ENCODE measurements around the gene SLC6A11. TPM values are rescaled to one million over a fixed set of nuclear protein-coding genes. Genes with fewer than 3 reads are reported as not detected.

Gene SLC6A11
- total RNA-seq, 1 experiment from 2014 or later, result 1.5 TPM

- Mint-ChIP-seq H3K9me3 (no peaks in the 10 kb centered on the region), H3K4me3 (no peak overlapping the region), H3K27me3 (ENCODE audit: low read depth) (peaks cover 14% of the 10 kb centered on the region), H3K27ac (no peak overlapping the region), H3K4me1 (peaks cover 3 to 10% of the 10 kb centered on the region in 2 experiments; a peak in 3 of 4 replicates), H3K36me3 (ENCODE audit: insufficient read depth in 1 of 3, low read depth in 3 of 3) (no peaks in the 10 kb centered on the region; a peak in 1 of 7 replicates)
- TF ChIP-seq, protein P1, sequence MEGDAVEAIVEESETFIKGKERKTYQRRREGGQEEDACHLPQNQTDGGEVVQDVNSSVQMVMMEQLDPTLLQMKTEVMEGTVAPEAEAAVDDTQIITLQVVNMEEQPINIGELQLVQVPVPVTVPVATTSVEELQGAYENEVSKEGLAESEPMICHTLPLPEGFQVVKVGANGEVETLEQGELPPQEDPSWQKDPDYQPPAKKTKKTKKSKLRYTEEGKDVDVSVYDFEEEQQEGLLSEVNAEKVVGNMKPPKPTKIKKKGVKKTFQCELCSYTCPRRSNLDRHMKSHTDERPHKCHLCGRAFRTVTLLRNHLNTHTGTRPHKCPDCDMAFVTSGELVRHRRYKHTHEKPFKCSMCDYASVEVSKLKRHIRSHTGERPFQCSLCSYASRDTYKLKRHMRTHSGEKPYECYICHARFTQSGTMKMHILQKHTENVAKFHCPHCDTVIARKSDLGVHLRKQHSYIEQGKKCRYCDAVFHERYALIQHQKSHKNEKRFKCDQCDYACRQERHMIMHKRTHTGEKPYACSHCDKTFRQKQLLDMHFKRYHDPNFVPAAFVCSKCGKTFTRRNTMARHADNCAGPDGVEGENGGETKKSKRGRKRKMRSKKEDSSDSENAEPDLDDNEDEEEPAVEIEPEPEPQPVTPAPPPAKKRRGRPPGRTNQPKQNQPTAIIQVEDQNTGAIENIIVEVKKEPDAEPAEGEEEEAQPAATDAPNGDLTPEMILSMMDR (conservative IDR thresholded peaks at IDR 0.05), result no peak
- Histone ChIP-seq H3K14ac (ENCODE audit: insufficient read depth, low read length) (no peak overlapping the region), H3K23ac (ENCODE audit: insufficient read length, low read depth, low read length) (no peak overlapping the region), H3K79me1 (ENCODE audit: insufficient read depth, low read depth, low read length, poor library complexity, severe bottlenecking) (no peaks in the 10 kb centered on the region), H3K79me2 (ENCODE audit: insufficient read depth, low read length) (no peaks in the 10 kb centered on the region), H4K91ac (ENCODE audit: insufficient read length, low read depth, low read length) (no peak overlapping the region), H3T11ph (ENCODE audit: low read length) (no peak overlapping the region), H3K56ac (ENCODE audit: insufficient read length, low read depth, low read length) (no peak overlapping the region), H3K27me3 (ENCODE audit: insufficient read depth, low read length) (no peaks in the 10 kb centered on the region), H3K4me1 (ENCODE audit: insufficient read depth, low read length) (no peaks in the 10 kb centered on the region), H2AFZ (ENCODE audit: low read length) (no peak overlapping the region), H2BK12ac (ENCODE audit: insufficient read length, low read depth, low read length) (no peak overlapping the region), H2BK15ac (ENCODE audit: low read depth, low read length) (no peak overlapping the region), H2BK120ac (ENCODE audit: low read depth, low read length, poor library complexity, severe bottlenecking) (no peak overlapping the region), H3K27ac (ENCODE audit: insufficient read length, low read depth, low read length) (no peak overlapping the region), H2BK20ac (ENCODE audit: low read depth, low read length, poor library complexity, severe bottlenecking) (no peak overlapping the region), H4K5ac (ENCODE audit: insufficient read length, low read depth, low read length) (no peak overlapping the region), H4K20me1 (ENCODE audit: control insufficient read depth, insufficient read depth, insufficient read length) (no peaks in the 10 kb centered on the region), H2BK5ac (ENCODE audit: insufficient read length, low read length) (no peak overlapping the region), H3K23me2 (ENCODE audit: insufficient read length, low read depth, low read length, poor library complexity, severe bottlenecking) (no peaks in the 10 kb centered on the region), H3K18ac (ENCODE audit: insufficient read length, low read depth, low read length) (no peak overlapping the region), H3K4ac (ENCODE audit: low read depth, low read length) (no peak overlapping the region), H3K9ac (ENCODE audit: extremely low read depth, insufficient read length, low read length) (no peak overlapping the region), H2AK5ac (ENCODE audit: insufficient read length, low read length) (no peak overlapping the region), H3K4me2 (ENCODE audit: insufficient read depth, insufficient read length, low read length) (no peak overlapping the region), H4K8ac (replicated peaks; ENCODE audit: insufficient read length, low read depth, low read length) (no peak overlapping the region), H3K9me3 (ENCODE audit: control insufficient read depth, low read depth, low read length) (no peaks in the 10 kb centered on the region)
- DNase-seq, result no peak
- no CpG with 5 or more reads among the region's 3 CpGs for WGBS (ENCODE audit: extremely low coverage, insufficient read length, low lambda C conversion rate)
These were observed 17.9 kb downstream of the SLC6A11 start for GRCh38 chr3:10833855-10834414.
